HG03521 (cell line): ENCODE results near the gene MTUS2.

Experiments used
- ATAC-seq: cut with Tn5 transposase; IDR thresholded peaks from one replicate; pipeline ENCODE4 v1.9.1; 2021; ENCODE audit warnings: mild to moderate bottlenecking, moderate library complexity; ENCODE audit not compliant: unreplicated experiment

Gene MTUS2

GRCh38 chr13:29537736-29538651, 717.9 kb downstream of the MTUS2 start:
- no peak for ATAC-seq

GRCh38 chr13:29538652-29539040, 718.5 kb downstream of the MTUS2 start:
- no peak for ATAC-seq

GRCh38 chr13:29539856-29540255, 719.7 kb downstream of the MTUS2 start:
- ATAC-seq, result no peak

GRCh38 chr13:29540334-29540733, 720.2 kb downstream of the MTUS2 start:
- ATAC-seq, result no peak

GRCh38 chr13:29540799-29541198, 720.7 kb downstream of the MTUS2 start:
- ATAC-seq, result no peak

- no peak for ATAC-seq
These were observed 721.3 kb downstream of the MTUS2 start for GRCh38 chr13:29541400-29541799.

GRCh38 chr13:29542381-29542780, 722.2 kb downstream of the MTUS2 start:
- no peak for ATAC-seq

GRCh38 chr13:29543230-29544215, 723.4 kb downstream of the MTUS2 start:
- ATAC-seq, result peak; percentile 98

- no peak for ATAC-seq
These were observed 725.8 kb downstream of the MTUS2 start for GRCh38 chr13:29545988-29546387.

GRCh38 chr13:29546662-29547061, 726.5 kb downstream of the MTUS2 start:
- ATAC-seq, result no peak

GRCh38 chr13:29547153-29547552, 727.0 kb downstream of the MTUS2 start:
- no peak for ATAC-seq

- ATAC-seq, result no peak
These were observed 728.6 kb downstream of the MTUS2 start for GRCh38 chr13:29548722-29549121.

GRCh38 chr13:29550430-29550988, 730.4 kb downstream of the MTUS2 start:
- ATAC-seq, result no peak

- no peak for ATAC-seq
These were observed 731.1 kb downstream of the MTUS2 start for GRCh38 chr13:29551214-29551613.
